DOHH2 (cell line): ENCODE results near the gene SCN8A.

Experiments used
- H3F3A ChIP-seq: fragments of 200-600 bp; sonication (generic), shearing (Covaris generic); 2 replicates; pipeline ENCODE4 v1.6.0; 2016; ENCODE audit warnings: antibody characterized with exemption, mild to moderate bottlenecking; ENCODE audit not compliant: control insufficient read depth, insufficient read depth
- H3K27ac ChIP-seq: fragments of 200-600 bp; sonication (generic); 2 replicates; pipeline ENCODE4 v1.5.1; 2014; ENCODE audit warnings: low read depth, mild to moderate bottlenecking, low read length, moderate library complexity
- H3K27me3 ChIP-seq: fragments of 200-600 bp; sonication (generic); 2 replicates; pipeline ENCODE4 v1.6.1; 2014; ENCODE audit warnings: mild to moderate bottlenecking, low read length, mixed read lengths; ENCODE audit not compliant: control insufficient read depth
- H3K36me3 ChIP-seq: fragments of 200-600 bp; sonication (generic); 2 replicates; pipeline ENCODE4 v1.6.1; 2014; ENCODE audit warnings: mild to moderate bottlenecking, low read length, moderate library complexity, mixed read lengths; ENCODE audit not compliant: control insufficient read depth
- H3K4me1 ChIP-seq: fragments of 200-600 bp; sonication (generic); 2 replicates; pipeline ENCODE4 v1.6.1; 2014; ENCODE audit warnings: mild to moderate bottlenecking, low read length, mixed read lengths; ENCODE audit not compliant: control insufficient read depth
- H3K4me2 ChIP-seq: fragments of 200-600 bp; sonication (generic); 2 replicates; pipeline ENCODE4 v1.6.0; 2014; ENCODE audit warnings: mild to moderate bottlenecking, low read length, moderate library complexity
- H3K4me3 ChIP-seq: fragments of 200-600 bp; sonication (generic); 2 replicates; pipeline ENCODE4 v1.5.1; 2014; ENCODE audit warnings: mild to moderate bottlenecking, low read length, mixed read lengths
- H3K79me2 ChIP-seq: fragments of 200-600 bp; sonication (generic); 2 replicates; pipeline ENCODE4 v1.6.1; 2014; ENCODE audit warnings: mild to moderate bottlenecking, low read length, mixed read lengths; ENCODE audit not compliant: control insufficient read depth
- H3K9me2 ChIP-seq: fragments of 200-600 bp; sonication (generic); replicated peaks from 2 replicates; pipeline ENCODE4 v1.6.1; 2014; ENCODE audit warnings: mild to moderate bottlenecking, low read length, mixed read lengths; ENCODE audit not compliant: control insufficient read depth
- H3K9me3 ChIP-seq: fragments of 200-600 bp; sonication (generic); 2 replicates; pipeline ENCODE4 v1.6.1; 2014; ENCODE audit warnings: antibody characterized with exemption, low read length, mixed read lengths; ENCODE audit not compliant: control insufficient read depth, insufficient read depth
- H4K20me1 ChIP-seq: fragments of 200-600 bp; sonication (generic); 2 replicates; pipeline ENCODE4 v1.6.0; 2014; ENCODE audit warnings: low read depth, mild to moderate bottlenecking, antibody characterized with exemption, low read length, moderate library complexity; ENCODE audit not compliant: control insufficient read depth, insufficient read depth
- CTCF ChIP-seq: fragments of 200-600 bp; sonication (generic); IDR thresholded peaks from one replicate; pipeline ENCODE4 v1.5.1; 2014; ENCODE audit warnings: antibody characterized with exemption, mild to moderate bottlenecking, low read depth, low read length; ENCODE audit not compliant: poor library complexity, severe bottlenecking
- EZH2phosphoT487 ChIP-seq: fragments of 200-600 bp; sonication (generic); IDR thresholded peaks from 2 replicates; pipeline ENCODE4 v1.6.1; 2017; ENCODE audit warnings: borderline replicate concordance, mild to moderate bottlenecking, antibody characterized with exemption, low read length, moderate library complexity, mixed read lengths

SCN8A gene

DNA sequence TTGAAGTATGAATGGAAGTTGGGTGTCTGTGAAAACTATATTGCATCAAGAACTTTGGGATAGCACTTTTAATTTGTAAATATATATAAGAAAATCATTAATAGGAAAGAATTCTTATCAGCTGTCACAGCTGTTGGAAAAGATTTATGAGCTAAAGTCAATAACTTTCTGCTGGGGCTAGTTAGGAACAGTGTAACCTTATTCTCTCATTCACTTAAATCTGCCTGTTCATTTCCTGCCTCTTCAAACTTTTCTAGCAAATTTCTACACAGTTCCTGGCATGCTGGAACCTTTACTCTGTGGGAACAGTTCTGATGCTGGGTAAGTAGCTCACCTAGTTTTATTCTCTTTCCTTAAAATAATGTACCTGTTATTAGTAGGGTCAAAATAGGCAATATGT, 109.9 kb downstream of the SCN8A start:
- Histone ChIP-seq H3K36me3 (no peaks in the 10 kb centered on the region), H3K27ac (no peak overlapping the region), H3F3A (no peaks in the 10 kb centered on the region), H3K4me2 (no peak overlapping the region), H3K4me1 (no peaks in the 10 kb centered on the region), H3K79me2 (no peaks in the 10 kb centered on the region), H3K27me3 (peaks cover 7% of the 10 kb centered on the region; the same call in 1 of the 2 replicates), H3K9me3 (no peaks in the 10 kb centered on the region), H3K9me2 (no peaks in the 10 kb centered on the region), H4K20me1 (no peaks in the 10 kb centered on the region), H3K4me3 (no peak overlapping the region)
- no peak for TF ChIP-seq CTCF

DNA sequence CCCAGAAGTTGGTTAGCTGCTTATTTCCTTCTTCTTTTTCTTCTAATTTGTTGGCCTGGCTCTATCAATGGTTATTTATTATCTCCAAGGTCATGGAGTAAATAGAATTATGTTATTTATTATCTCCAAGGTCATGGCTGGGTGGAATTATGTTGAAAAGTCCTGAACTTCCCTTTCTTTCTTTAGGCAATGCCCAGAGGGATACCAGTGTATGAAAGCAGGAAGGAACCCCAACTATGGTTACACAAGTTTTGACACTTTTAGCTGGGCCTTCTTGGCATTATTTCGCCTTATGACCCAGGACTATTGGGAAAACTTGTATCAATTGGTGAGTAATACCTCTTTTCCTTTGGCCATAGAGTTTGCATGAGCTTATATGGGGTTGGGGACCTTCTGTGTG, 111.6 kb downstream of the SCN8A start:
- Histone ChIP-seq H3K9me3 (no peaks in the 10 kb centered on the region), H3K27me3 (peaks cover 7% of the 10 kb centered on the region; the same call in 1 of the 2 replicates), H3K4me2 (no peak overlapping the region), H3F3A (no peaks in the 10 kb centered on the region), H3K36me3 (no peaks in the 10 kb centered on the region), H4K20me1 (no peaks in the 10 kb centered on the region), H3K27ac (no peak overlapping the region), H3K79me2 (no peaks in the 10 kb centered on the region), H3K4me3 (no peak overlapping the region), H3K4me1 (no peaks in the 10 kb centered on the region), H3K9me2 (no peaks in the 10 kb centered on the region)
- TF ChIP-seq CTCF: no peak

DNA sequence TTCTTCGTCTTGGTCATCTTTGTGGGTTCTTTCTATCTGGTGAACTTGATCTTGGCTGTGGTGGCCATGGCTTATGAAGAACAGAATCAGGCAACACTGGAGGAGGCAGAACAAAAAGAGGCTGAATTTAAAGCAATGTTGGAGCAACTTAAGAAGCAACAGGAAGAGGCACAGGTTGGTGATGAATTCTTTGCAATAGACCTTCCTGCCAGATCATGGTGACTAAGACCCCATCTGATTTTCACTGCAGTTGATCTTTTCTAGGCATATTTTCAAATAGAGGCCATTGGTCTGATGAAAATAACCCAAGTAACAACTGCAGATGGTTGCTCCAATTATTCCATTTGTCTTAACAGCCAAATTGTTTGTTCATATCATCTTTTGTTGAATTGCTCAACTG, 114.4 kb downstream of the SCN8A start:
- no peaks in the 10 kb centered on the region for H3K79me2 ChIP-seq
- no peaks in the 10 kb centered on the region for H3F3A ChIP-seq
- no peaks in the 10 kb centered on the region for H3K9me2 ChIP-seq
- no peak overlapping the region for H3K4me3 ChIP-seq
- H3K27me3 ChIP-seq: peaks cover 11% of the 10 kb centered on the region
- H3K4me2 ChIP-seq: no peak overlapping the region
- no peaks in the 10 kb centered on the region for H3K4me1 ChIP-seq
- no peak overlapping the region for H3K27ac ChIP-seq
- no peaks in the 10 kb centered on the region for H4K20me1 ChIP-seq
- TF ChIP-seq CTCF: no peak
- TF ChIP-seq EZH2phosphoT487: no peak
- H3K36me3 ChIP-seq: no peaks in the 10 kb centered on the region
- H3K9me3 ChIP-seq: no peaks in the 10 kb centered on the region

DNA sequence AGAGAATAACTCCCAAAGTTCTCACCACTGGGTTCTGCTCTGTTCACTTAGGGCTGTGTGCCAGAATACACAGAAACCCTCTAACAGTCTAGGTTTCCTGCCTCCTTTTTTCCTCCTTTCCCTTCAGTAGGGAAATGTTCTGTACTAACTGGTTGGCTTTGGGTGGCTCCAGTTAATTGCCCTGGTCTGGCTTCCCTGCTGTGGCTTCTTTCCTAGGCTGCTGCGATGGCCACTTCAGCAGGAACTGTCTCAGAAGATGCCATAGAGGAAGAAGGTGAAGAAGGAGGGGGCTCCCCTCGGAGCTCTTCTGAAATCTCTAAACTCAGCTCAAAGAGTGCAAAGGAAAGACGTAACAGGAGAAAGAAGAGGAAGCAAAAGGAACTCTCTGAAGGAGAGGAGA, 115.2 kb downstream of the SCN8A start:
- no peaks in the 10 kb centered on the region for H3K9me3 ChIP-seq
- H3K27ac ChIP-seq: no peak overlapping the region
- H3K4me3 ChIP-seq: no peak overlapping the region
- H3K36me3 ChIP-seq: no peaks in the 10 kb centered on the region
- TF ChIP-seq CTCF (no peak), EZH2phosphoT487 (no peak)
- no peaks in the 10 kb centered on the region for H3K4me1 ChIP-seq
- peaks cover 12% of the 10 kb centered on the region for H3K27me3 ChIP-seq
- H3K9me2 ChIP-seq: no peaks in the 10 kb centered on the region
- H4K20me1 ChIP-seq: no peaks in the 10 kb centered on the region
- no peak overlapping the region for H3K4me2 ChIP-seq
- H3F3A ChIP-seq: no peaks in the 10 kb centered on the region
- H3K79me2 ChIP-seq: no peaks in the 10 kb centered on the region
